Measurements from ENCODE around the gene KLHL29. TPM values are rescaled to one million over a fixed set of nuclear protein-coding genes. Genes with fewer than 3 reads are reported as not detected.
A peak's percentile ranks its signal among the peaks of the same experiment; 100 is the strongest.

Gene KLHL29
- total RNA-seq, 4 donors from 2014 or later = 39.6 to 52.0 (median 40.4) TPM

DNA sequence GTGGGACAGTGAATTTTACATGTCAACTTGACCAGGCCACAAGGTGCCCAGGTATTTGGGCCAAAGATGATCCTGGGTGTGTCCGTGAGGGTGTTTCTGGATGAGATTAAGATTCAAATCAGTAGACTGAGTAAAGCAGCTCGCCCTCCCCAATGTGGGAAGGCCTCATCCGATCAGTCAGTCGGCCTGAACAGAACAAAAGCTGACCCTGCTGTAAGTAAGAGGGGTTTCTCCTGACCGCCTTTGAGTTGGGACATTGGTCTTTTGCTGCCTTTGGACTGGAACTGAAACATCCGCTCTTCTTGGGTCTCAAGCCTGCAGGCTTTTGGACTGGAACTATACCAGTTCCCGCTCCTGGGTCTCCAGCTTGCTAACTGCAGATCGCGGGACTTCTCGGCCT, 233.3 kb downstream of the KLHL29 start:
- no peak overlapping the region for H3K4me3 ChIP-seq
- peaks cover 0 to 89% (median 45%) of the 10 kb centered on the region in 4 donors for H3K4me1 ChIP-seq
- DNase-seq (ENCODE audit: low spot score in 2 of 2) = no peak

DNA sequence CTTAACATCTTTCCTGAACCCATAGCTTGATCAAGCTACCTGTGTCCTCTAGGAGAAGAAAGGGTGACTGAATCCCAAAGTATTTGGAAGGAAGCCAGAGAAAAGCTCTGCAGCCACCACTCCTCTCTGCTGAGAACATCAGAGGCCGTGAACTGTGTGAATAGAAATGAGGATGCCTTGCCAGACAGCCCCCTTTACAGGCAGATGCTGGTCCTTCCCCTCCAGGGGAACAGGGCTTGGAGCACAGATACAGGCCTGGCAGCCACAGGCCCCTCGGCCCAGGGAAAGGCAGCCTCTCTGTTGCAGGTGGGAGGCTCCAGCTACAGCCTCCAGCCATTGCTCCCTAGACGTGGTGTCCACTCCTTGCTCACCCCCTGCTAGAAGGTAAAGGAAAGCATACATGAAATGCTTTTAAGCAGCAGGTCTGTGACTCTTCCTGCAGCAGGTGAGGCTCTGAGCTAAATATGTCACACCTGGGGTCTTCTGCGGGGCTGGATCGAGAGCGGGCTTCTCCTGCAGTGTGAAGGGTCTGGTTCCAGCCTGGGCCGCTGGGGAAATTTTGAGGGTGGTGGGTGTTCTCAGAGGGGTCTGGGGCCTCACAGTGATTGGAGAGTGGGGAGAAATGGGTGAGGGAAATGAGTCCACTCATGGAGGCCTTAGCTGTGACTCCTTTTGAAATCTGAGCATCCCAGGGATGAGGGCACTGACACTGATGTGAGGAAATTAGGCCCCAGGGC, 234.0 kb downstream of the KLHL29 start:
- 70% methylated on average over 7 of the region's 7 CpGs for WGBS, 2 donors
- peak overlapping the region; percentile 58 to 94 (median 83) for H3K27ac ChIP-seq
- H3K27me3 ChIP-seq = no peaks in the 10 kb centered on the region
- H3K9me3 ChIP-seq = peaks cover 0 to under 1% (median 0%) of the 10 kb centered on the region in 4 donors
- H3K4me1 ChIP-seq = peaks cover 0 to 96% (median 45%) of the 10 kb centered on the region in 4 donors
- H3K4me3 ChIP-seq = no peak overlapping the region
- TF ChIP-seq, protein P1, sequence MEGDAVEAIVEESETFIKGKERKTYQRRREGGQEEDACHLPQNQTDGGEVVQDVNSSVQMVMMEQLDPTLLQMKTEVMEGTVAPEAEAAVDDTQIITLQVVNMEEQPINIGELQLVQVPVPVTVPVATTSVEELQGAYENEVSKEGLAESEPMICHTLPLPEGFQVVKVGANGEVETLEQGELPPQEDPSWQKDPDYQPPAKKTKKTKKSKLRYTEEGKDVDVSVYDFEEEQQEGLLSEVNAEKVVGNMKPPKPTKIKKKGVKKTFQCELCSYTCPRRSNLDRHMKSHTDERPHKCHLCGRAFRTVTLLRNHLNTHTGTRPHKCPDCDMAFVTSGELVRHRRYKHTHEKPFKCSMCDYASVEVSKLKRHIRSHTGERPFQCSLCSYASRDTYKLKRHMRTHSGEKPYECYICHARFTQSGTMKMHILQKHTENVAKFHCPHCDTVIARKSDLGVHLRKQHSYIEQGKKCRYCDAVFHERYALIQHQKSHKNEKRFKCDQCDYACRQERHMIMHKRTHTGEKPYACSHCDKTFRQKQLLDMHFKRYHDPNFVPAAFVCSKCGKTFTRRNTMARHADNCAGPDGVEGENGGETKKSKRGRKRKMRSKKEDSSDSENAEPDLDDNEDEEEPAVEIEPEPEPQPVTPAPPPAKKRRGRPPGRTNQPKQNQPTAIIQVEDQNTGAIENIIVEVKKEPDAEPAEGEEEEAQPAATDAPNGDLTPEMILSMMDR (IDR thresholded peaks at IDR 0.05) = no peak
- TF ChIP-seq POLR2A (IDR thresholded peaks at IDR 0.05) (no peak), EP300 (IDR thresholded peaks at IDR 0.05) (no peak)
- DNase-seq (ENCODE audit: low spot score in 2 of 2) = no peak
- no peaks in the 10 kb centered on the region for H3K36me3 ChIP-seq

More for the DNA sequence above, 233.3 kb downstream of the KLHL29 start:
- peak overlapping the region; percentile 58 to 94 (median 83) for H3K27ac ChIP-seq
- no peaks in the 10 kb centered on the region for H3K36me3 ChIP-seq
- WGBS, 2 donors = 79 to 88% methylated on average over 10 of the region's 10 CpGs
- no peaks in the 10 kb centered on the region for H3K27me3 ChIP-seq
- H3K9me3 ChIP-seq = no peaks in the 10 kb centered on the region
- no peak for TF ChIP-seq EP300 (IDR thresholded peaks at IDR 0.05)
- TF ChIP-seq POLR2A (IDR thresholded peaks at IDR 0.05) = no peak
- TF ChIP-seq, protein P1 (IDR thresholded peaks at IDR 0.05) = no peak

DNA sequence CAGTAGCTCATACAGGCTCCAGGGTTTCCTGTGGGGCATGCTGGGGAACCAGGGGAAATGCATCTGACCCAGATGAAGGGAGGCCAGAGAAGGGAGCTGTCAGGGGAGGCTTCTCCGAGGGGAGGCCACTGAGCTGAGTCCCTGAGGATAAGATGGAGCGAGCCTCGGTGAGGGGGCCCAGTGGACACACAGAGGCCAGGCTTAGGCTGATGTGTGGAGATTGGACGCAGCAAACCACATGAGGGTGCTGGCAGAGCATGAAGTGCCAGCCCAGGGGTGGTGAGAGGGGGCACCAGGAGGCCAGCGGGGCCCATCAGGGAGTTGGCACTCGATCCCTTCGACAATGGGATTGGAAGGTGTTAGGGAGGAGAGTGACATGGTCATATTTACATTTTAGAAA, 235.0 kb downstream of the KLHL29 start:
- no peaks in the 10 kb centered on the region for H3K36me3 ChIP-seq
- TF ChIP-seq EP300 (IDR thresholded peaks at IDR 0.05) (no peak), POLR2A (IDR thresholded peaks at IDR 0.05) (no peak)
- TF ChIP-seq, protein P1 (IDR thresholded peaks at IDR 0.05) = no peak
- H3K27ac ChIP-seq = peak overlapping the region; percentile 37 to 94 (median 71)
- H3K27me3 ChIP-seq = no peaks in the 10 kb centered on the region
- peaks cover 0 to 9% (median 2%) of the 10 kb centered on the region in 4 donors for H3K9me3 ChIP-seq
- peaks cover 0 to 90% (median 45%) of the 10 kb centered on the region in 4 donors for H3K4me1 ChIP-seq
- no peak overlapping the region for H3K4me3 ChIP-seq
- 91 to 93% methylated on average over 7 of the region's 7 CpGs for WGBS, 2 donors
- DNase-seq (ENCODE audit: low spot score in 2 of 2) = no peak

DNA sequence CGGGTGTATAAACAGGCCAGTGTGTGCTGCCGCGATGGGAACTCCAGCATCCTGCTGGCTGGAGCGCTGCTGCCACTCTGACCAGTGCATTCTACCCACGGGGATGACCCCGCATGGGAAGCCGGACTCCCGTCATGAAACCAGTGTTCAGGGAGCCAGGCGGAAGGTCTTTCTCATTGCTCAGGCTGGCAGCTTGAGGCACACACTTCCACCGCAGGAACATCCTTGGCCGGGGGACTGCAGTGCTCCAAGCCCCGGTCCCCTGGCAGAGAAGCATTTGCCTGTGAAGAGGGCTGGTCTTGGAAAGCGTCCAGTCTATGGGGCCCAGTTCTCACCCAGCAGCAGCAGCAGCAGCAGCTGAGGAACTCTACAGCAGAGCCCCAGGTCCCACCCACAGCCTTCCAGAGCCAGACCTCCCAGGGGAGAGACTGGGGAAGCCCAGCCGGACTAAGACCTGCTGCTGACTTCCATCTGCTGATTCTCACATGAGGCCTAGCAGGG, 235.9 kb downstream of the KLHL29 start:
- Histone ChIP-seq H3K4me3 (no peak overlapping the region), H3K9me3 (peaks cover 0 to 9% (median 2%) of the 10 kb centered on the region in 4 donors), H3K27ac (peak overlapping the region; percentile 37 to 94 (median 71)), H3K4me1 (peaks cover 0 to 81% (median 43%) of the 10 kb centered on the region in 4 donors), H3K36me3 (no peaks in the 10 kb centered on the region), H3K27me3 (no peaks in the 10 kb centered on the region)
- no peak for DNase-seq (ENCODE audit: low spot score in 2 of 2)
- whole genome bisulfite sequencing, 2 donors = 46 to 51% methylated on average over 10 to 14 of the region's 14 CpGs
- TF ChIP-seq POLR2A (IDR thresholded peaks at IDR 0.05) = no peak
- TF ChIP-seq EP300 (IDR thresholded peaks at IDR 0.05) = peak in 1 of 2 donors; percentile 38
- TF ChIP-seq, protein P1 (IDR thresholded peaks at IDR 0.05) = no peak

DNA sequence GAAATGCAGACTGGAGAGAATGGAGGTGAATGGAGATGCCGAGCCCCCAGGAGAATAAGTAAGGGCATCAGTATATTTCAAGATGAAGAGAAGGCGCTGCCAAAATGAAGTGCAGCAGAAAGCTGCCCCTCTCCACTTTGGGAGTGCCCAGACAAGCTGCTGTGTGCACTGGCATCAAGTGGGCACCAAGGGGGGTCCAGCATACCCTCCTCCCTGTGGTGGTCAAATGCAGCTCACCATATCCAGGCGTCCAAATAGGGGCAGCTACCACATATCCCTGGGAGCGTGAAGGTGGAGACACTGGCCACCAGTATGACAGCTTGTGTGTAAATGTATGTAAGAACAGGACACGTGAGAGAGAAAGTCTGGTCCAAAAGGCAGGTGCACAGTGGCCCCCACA, 236.6 kb downstream of the KLHL29 start:
- H3K27me3 ChIP-seq = no peaks in the 10 kb centered on the region
- no peak for TF ChIP-seq POLR2A (IDR thresholded peaks at IDR 0.05)
- no peak for TF ChIP-seq EP300 (IDR thresholded peaks at IDR 0.05)
- TF ChIP-seq, protein P1 (IDR thresholded peaks at IDR 0.05) = no peak
- H3K27ac ChIP-seq = peak overlapping the region in 2 of 4 donors; percentile 89 to 94
- H3K4me3 ChIP-seq = no peak overlapping the region
- DNase-seq (ENCODE audit: low spot score in 2 of 2) = no peak
- H3K9me3 ChIP-seq = peaks cover 0 to 9% (median 2%) of the 10 kb centered on the region in 4 donors
- 87 to 95% methylated on average over 5 of the region's 5 CpGs for WGBS, 2 donors
- H3K4me1 ChIP-seq = peaks cover 0 to 79% (median 39%) of the 10 kb centered on the region in 4 donors
- no peaks in the 10 kb centered on the region for H3K36me3 ChIP-seq

Data from tibial nerve (tissue), 4 donors.